ENCODE data around the gene SDF4. TPM values are rescaled to one million over a fixed set of nuclear protein-coding genes. Genes with fewer than 3 reads are reported as not detected.

Gene SDF4
- total RNA-seq, 4 donors from 2014 or later, result 93.3 to 170 (median 110) TPM

DNA sequence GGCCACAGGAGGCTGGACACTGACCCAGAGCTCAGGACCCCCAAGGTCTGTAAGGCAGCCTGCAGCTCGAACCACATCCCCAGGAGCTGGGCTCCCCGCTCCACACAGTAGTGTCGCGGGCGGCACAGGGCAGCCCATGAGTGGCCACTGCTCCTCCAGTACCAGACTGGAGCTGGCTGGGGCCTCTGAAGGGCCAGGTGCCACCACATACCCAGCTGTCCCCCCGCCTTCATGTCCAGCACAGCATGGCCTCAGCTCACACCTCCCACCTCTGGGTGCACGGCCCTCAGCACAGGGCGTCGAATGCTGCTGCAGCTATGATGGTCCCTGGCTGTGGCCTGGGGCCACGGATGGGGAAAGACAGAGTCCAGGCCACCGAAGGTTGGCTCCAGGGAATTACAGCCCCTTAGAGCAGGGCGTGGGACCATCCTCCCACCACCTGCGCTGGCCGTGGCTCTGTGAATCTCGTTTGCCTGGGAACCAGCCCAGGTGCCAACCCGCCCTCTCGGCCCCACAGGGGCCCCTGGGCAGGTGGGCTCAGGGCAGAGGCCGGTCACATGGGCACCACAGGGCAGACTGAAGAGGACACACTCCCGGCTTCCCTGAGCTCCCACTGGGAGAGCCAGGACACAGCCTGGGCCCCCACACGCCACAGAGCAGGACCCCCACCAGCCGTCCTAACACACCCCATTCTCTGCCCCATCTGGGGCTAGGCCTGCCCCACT is 15.8 kb downstream of the SDF4 start:
- peaks cover 0 to 22% (median 13%) of the 10 kb centered on the region in 4 donors for H3K4me1 ChIP-seq
- TF ChIP-seq EP300 (IDR thresholded peaks at IDR 0.05) (no peak), POLR2A (IDR thresholded peaks at IDR 0.05) (no peak)
- TF ChIP-seq, protein P1, sequence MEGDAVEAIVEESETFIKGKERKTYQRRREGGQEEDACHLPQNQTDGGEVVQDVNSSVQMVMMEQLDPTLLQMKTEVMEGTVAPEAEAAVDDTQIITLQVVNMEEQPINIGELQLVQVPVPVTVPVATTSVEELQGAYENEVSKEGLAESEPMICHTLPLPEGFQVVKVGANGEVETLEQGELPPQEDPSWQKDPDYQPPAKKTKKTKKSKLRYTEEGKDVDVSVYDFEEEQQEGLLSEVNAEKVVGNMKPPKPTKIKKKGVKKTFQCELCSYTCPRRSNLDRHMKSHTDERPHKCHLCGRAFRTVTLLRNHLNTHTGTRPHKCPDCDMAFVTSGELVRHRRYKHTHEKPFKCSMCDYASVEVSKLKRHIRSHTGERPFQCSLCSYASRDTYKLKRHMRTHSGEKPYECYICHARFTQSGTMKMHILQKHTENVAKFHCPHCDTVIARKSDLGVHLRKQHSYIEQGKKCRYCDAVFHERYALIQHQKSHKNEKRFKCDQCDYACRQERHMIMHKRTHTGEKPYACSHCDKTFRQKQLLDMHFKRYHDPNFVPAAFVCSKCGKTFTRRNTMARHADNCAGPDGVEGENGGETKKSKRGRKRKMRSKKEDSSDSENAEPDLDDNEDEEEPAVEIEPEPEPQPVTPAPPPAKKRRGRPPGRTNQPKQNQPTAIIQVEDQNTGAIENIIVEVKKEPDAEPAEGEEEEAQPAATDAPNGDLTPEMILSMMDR (IDR thresholded peaks at IDR 0.05), result no peak
- H3K9me3 ChIP-seq, result no peaks in the 10 kb centered on the region
- peaks cover 0 to 10% of the 10 kb centered on the region in 2 donors for H3K27me3 ChIP-seq
- WGBS, 2 donors, result 80 to 92% methylated on average over 13 to 18 of the region's 21 CpGs
- DNase-seq (ENCODE audit: low spot score in 2 of 2), result no peak
- peaks cover 0 to 65% (median 0%) of the 10 kb centered on the region in 3 donors for H3K36me3 ChIP-seq
- no peak overlapping the region for H3K27ac ChIP-seq
- H3K4me3 ChIP-seq, result no peak overlapping the region

DNA sequence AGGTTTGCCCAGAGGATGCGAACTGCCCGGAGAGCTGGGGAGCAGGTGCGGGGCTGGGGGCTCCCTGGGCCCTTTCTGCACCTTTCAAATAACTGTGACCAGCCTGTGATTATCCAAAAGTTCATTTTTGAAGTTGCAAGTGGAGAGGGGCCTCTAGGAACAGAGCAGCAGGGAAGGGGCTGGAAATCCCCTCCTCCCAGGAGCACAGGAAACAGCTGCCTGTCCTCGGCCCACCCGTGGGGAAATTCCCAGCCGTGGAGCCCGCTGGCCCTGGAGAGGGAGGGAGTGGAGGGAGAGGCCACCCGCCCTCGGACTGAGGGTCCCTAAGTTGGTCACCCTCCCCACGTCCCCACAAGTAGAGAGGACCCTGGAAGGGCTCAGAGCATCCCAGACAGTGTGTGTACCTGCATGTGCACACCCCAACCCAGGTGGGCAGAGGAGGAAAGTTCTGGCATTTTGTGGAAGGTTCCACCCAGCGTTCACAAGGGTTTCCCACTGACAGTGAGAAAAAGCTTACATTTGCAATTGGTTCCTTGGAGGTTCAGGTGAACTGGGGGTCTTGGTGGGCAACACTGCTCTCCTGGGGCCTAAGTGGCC is 16.6 kb downstream of the SDF4 start:
- H3K4me3 ChIP-seq, result no peak overlapping the region
- peaks cover 0 to 22% (median 13%) of the 10 kb centered on the region in 4 donors for H3K4me1 ChIP-seq
- no peaks in the 10 kb centered on the region for H3K9me3 ChIP-seq
- WGBS, 2 donors, result 49 to 50% methylated on average over 11 of the region's 11 CpGs
- DNase-seq (ENCODE audit: low spot score in 2 of 2), result no peak
- TF ChIP-seq EP300 (IDR thresholded peaks at IDR 0.05) (no peak), POLR2A (IDR thresholded peaks at IDR 0.05) (no peak)
- TF ChIP-seq, protein P1 (IDR thresholded peaks at IDR 0.05), result no peak
- H3K27ac ChIP-seq, result no peak overlapping the region
- peaks cover 0 to 11% of the 10 kb centered on the region in 2 donors for H3K27me3 ChIP-seq
- peaks cover 0 to 56% (median 0%) of the 10 kb centered on the region in 3 donors for H3K36me3 ChIP-seq

DNA sequence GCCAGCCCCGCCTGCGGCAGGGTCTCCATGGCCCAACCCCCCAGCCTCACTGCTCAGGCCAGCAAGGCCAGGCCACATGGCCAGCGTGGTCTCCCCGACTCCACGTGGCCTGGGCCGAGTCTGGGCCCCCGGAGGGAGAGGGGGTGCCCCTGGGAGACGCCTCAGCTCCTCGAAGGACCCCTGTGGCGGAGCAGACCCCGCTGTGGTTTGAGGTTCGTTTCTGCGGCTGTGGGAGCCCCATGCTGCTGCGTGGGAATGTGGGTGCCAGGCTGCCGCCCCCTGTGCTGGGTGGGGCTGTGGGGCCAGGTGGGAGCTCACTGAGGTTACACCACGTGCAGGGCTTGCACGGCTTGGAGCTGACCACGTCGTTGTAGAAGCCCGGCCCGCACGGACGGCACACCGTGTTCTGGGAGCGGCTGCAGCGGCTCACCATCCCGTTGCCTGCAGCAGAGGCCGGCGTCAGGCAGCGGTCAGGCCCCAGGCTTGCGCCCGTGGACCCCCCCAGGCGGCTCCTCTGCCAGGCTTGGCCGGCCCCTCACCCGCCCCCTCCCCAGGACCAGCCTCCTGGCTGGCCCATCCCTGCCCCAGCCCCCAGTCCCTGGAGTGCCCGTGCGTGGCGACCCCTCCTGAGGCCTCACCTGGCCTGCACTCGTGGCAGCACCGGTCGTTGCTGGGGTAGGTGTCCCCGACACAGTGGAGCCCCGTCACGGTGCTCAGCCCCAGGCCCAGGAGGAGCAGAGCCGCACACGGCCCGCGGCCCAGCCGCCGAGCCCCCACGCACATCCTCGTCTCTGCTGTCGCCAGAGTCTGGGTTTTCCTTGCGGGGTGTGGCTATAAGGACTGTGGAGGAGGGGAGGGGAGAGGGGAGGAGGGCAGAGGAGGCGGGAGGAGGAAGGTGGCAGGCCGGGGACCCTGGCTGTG is 18.2 kb downstream of the SDF4 start, which contains the start of gene TNFRSF4:
Gene TNFRSF4, minus strand, starts transcription at position 809 of the 921 bp plus-strand sequence. Its CDS starts 26 bp downstream, at position 783.
- TF ChIP-seq POLR2A (IDR thresholded peaks at IDR 0.05), result no peak
- TF ChIP-seq, protein P1 (IDR thresholded peaks at IDR 0.05), result no peak
- TF ChIP-seq EP300 (IDR thresholded peaks at IDR 0.05), result no peak
- Histone ChIP-seq H3K4me3 (peak within 1 kb of the TSS in 2 of 4 donors; percentile 32 to 35), H3K27me3 (peaks cover 0 to 19% of the 10 kb centered on the region in 2 donors), H3K4me1 (peaks cover 0 to 29% (median 18%) of the 10 kb centered on the region in 4 donors), H3K36me3 (peaks cover 0 to 41% (median 0%) of the 10 kb centered on the region in 3 donors), H3K9me3 (no peaks in the 10 kb centered on the region), H3K27ac (no peak within 1 kb of the TSS)
- 47 to 57% methylated on average over 24 to 34 of the region's 56 CpGs for WGBS, 2 donors
- DNase-seq (ENCODE audit: low spot score in 2 of 2), result no peak

DNA sequence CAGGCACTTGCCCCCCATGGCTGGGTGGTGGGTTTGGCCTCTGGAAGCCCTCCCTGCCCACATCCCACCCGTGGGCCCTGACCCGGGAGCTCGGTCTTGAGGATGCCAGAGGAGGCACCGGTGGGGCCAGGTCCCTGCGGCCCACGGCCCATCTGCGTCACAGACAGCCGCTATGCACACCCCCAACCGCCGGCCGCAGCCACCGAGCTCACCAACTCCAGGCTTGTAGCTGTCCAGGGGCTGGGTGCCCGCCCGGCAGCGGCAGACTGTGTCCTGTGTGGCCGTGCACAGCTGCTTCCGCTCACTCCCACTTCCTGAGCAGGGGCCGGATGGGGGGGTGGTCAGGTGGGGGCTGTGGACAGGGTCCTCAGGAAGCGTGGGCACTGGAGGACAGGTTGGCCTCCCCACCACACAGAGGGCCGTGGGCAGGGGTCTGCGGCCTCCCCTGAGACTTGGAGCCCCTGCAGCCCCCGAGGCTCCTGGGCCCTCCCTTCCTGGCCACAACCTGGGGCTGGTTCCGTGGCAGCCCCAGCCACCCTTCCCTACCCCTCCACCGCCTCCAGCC is 18.9 kb downstream of the SDF4 start:
- peaks cover 0 to 33% (median 0%) of the 10 kb centered on the region in 3 donors for H3K36me3 ChIP-seq
- no peaks in the 10 kb centered on the region for H3K9me3 ChIP-seq
- peak overlapping the region in 2 of 4 donors; percentile 32 to 35 for H3K4me3 ChIP-seq
- H3K27ac ChIP-seq, result peak overlapping the region in 1 of 4 donors; percentile 19
- 44 to 57% methylated on average over 7 to 12 of the region's 24 CpGs for WGBS, 2 donors
- TF ChIP-seq, protein P1 (IDR thresholded peaks at IDR 0.05), result no peak
- TF ChIP-seq POLR2A (IDR thresholded peaks at IDR 0.05) (no peak), EP300 (IDR thresholded peaks at IDR 0.05) (no peak)
- no peak for DNase-seq (ENCODE audit: low spot score in 2 of 2)
- peaks cover 0 to 26% of the 10 kb centered on the region in 2 donors for H3K27me3 ChIP-seq
- peaks cover 0 to 36% (median 25%) of the 10 kb centered on the region in 4 donors for H3K4me1 ChIP-seq
